Measurements from ENCODE around the gene KDM2A.

Gene KDM2A

GRCh38 chr11:67261946-67262681 is 143.1 kb downstream of the KDM2A start:
- peak overlapping the region; percentile 54 for H3K4me3 ChIP-seq (ENCODE audit: low read depth, low read length)
- no peak overlapping the region for H3K9ac ChIP-seq (ENCODE audit: low read length)
- H3K9me3 ChIP-seq (ENCODE audit: control insufficient read depth, insufficient read depth, low read depth, low read length): no peaks in the 10 kb centered on the region
- no peak overlapping the region for H3K27ac ChIP-seq (ENCODE audit: low read depth, low read length)
- peaks cover 16% of the 10 kb centered on the region for H3K4me1 ChIP-seq (ENCODE audit: control insufficient read depth, insufficient read depth, low read length)
- peaks cover 2% of the 10 kb centered on the region; the same call in 1 of the 2 replicates for H3K36me3 ChIP-seq (ENCODE audit: control insufficient read depth, insufficient read depth, low read length)
- H3K27me3 ChIP-seq (ENCODE audit: control insufficient read depth, insufficient read depth, low read length): peaks cover 26% of the 10 kb centered on the region

GRCh38 chr11:67262731-67263675 is 143.9 kb downstream of the KDM2A start:
- no peaks in the 10 kb centered on the region for H3K9me3 ChIP-seq (ENCODE audit: control insufficient read depth, insufficient read depth, low read depth, low read length)
- no peak overlapping the region for H3K27ac ChIP-seq (ENCODE audit: low read depth, low read length)
- peaks cover 25% of the 10 kb centered on the region for H3K4me1 ChIP-seq (ENCODE audit: control insufficient read depth, insufficient read depth, low read length)
- H3K9ac ChIP-seq (ENCODE audit: low read length): no peak overlapping the region
- H3K36me3 ChIP-seq (ENCODE audit: control insufficient read depth, insufficient read depth, low read length): no peaks in the 10 kb centered on the region
- H3K4me3 ChIP-seq (ENCODE audit: low read depth, low read length): no peak overlapping the region
- peaks cover 26% of the 10 kb centered on the region for H3K27me3 ChIP-seq (ENCODE audit: control insufficient read depth, insufficient read depth, low read length)

DNA sequence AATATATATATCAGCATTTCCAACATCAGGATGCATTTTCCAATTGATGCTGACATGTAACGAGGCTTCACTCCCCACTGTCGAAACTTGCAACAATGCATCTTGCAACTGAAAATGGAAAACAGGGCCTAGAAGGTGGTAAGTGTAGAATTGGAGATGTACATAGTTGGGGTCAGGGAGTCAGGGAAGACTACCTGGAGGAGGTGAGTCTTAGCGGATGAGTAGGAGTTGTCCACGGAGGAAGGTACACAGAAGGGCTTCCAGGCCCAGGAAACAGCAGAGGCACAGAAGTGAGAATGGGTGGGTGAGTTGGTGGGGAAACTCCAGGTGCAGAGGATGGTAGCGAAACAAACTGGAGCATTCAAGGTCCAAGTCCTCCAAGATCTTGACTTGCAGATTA is 145.2 kb downstream of the KDM2A start:
- Histone ChIP-seq H3K4me3 (ENCODE audit: low read depth, low read length) (no peak overlapping the region), H3K9me3 (ENCODE audit: control insufficient read depth, insufficient read depth, low read depth, low read length) (no peaks in the 10 kb centered on the region), H3K36me3 (ENCODE audit: control insufficient read depth, insufficient read depth, low read length) (peaks cover 8% of the 10 kb centered on the region), H3K27ac (ENCODE audit: low read depth, low read length) (no peak overlapping the region), H3K9ac (ENCODE audit: low read length) (no peak overlapping the region), H3K4me1 (ENCODE audit: control insufficient read depth, insufficient read depth, low read length) (peaks cover 30% of the 10 kb centered on the region), H3K27me3 (ENCODE audit: control insufficient read depth, insufficient read depth, low read length) (peaks cover 26% of the 10 kb centered on the region)

GRCh38 chr11:67264877-67265632 is 146.0 kb downstream of the KDM2A start:
- H3K4me3 ChIP-seq (ENCODE audit: low read depth, low read length): no peak overlapping the region
- H3K9ac ChIP-seq (ENCODE audit: low read length): no peak overlapping the region
- H3K27ac ChIP-seq (ENCODE audit: low read depth, low read length): no peak overlapping the region
- peaks cover 26% of the 10 kb centered on the region for H3K27me3 ChIP-seq (ENCODE audit: control insufficient read depth, insufficient read depth, low read length)
- H3K4me1 ChIP-seq (ENCODE audit: control insufficient read depth, insufficient read depth, low read length): peaks cover 38% of the 10 kb centered on the region
- H3K36me3 ChIP-seq (ENCODE audit: control insufficient read depth, insufficient read depth, low read length): peaks cover 10% of the 10 kb centered on the region
- H3K9me3 ChIP-seq (ENCODE audit: control insufficient read depth, insufficient read depth, low read depth, low read length): no peaks in the 10 kb centered on the region

DNA sequence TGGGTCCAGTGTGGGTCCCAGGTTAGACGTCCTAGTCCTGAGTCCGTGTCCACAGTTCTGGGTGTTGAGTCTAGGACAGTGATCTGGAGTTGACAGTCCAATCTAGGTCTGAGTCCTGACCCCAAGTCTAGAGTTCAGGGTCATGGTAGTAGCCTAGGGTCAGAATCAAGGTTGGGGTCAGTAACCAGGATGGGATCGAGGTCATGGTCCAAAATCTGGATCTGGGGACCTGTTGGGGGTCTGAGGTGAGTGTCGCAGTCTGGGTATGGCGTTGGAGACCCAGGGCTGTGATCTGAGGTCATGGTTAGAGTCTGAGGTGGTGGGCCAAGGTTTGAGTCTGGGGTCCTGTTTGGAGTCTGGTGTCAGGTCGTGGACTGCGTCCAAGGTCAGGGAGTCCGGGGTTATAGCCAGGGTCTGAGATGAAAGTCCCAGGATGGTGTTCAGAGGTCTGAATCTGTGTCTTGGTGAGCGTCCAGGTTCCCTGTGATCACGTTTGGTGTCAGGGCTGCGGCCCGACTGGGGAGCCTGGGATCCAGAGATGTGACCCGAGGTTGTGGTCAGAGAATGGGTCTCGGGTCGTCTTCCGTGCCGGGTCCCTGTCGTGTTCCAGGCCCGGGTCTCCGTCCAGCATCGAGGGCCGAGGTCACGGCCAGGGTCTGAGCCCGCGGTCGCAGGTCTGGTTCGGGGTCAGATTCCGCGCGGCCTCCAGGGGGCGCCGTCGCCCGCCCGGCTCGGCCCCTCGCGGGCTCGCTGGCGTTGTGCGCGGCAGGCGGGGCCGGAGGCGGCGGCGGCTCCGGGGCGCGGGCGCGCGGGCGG is 146.8 kb downstream of the KDM2A start:
- no peak overlapping the region for H3K27ac ChIP-seq (ENCODE audit: low read depth, low read length)
- no peaks in the 10 kb centered on the region for H3K9me3 ChIP-seq (ENCODE audit: control insufficient read depth, insufficient read depth, low read depth, low read length)
- peaks cover 26% of the 10 kb centered on the region for H3K27me3 ChIP-seq (ENCODE audit: control insufficient read depth, insufficient read depth, low read length)
- peaks cover 46% of the 10 kb centered on the region for H3K4me1 ChIP-seq (ENCODE audit: control insufficient read depth, insufficient read depth, low read length)
- peaks cover 10% of the 10 kb centered on the region for H3K36me3 ChIP-seq (ENCODE audit: control insufficient read depth, insufficient read depth, low read length)
- peak overlapping the region; percentile 41; the same call in 1 of the 2 replicates for H3K4me3 ChIP-seq (ENCODE audit: low read depth, low read length)
- H3K9ac ChIP-seq (ENCODE audit: low read length): no peak overlapping the region

DNA sequence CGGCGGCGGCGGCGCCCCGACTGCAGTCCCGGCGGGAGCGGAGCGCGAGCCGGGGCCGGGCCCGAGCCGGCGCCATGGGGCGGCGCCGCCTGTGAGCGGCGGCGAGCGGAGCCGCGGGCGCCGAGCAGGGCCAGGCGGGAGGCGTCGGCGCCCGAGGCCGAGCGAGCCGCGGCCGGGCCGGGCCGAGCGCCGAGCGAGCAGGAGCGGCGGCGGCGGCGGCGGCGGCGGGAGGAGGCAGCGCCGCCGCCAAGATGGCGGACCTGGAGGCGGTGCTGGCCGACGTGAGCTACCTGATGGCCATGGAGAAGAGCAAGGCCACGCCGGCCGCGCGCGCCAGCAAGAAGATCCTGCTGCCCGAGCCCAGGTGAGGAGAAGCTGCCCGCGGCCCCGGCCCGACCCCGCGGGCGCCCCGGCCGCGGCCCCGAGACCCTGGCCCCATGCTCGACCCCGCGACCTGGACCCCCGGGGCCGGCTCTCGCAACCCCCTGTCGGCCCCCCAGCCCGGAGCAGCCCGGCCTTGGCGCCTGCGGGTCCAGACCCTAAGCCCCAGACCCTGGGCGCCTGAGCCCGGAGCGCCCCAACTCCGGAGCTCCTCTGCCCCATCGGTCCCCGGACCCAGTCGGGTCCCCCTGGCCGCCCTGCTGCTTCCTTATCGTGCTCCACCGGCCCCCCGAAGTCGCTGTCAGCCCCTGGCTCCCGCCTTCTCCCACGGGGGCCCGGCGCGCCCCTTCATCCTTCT is 147.6 kb downstream of the KDM2A start, which contains the start of gene GRK2:
Gene GRK2 (plus strand): TSS at position 25 of the 739 bp plus-strand sequence. CDS start 227 bp downstream, at position 252.
- H3K27ac ChIP-seq (ENCODE audit: low read depth, low read length): no peak within 1 kb of the TSS; the same call in 1 of the 2 replicates
- peak within 1 kb of the TSS; percentile 83 for H3K4me3 ChIP-seq (ENCODE audit: low read depth, low read length)
- peaks cover 10% of the 10 kb centered on the region for H3K36me3 ChIP-seq (ENCODE audit: control insufficient read depth, insufficient read depth, low read length)
- peaks cover 26% of the 10 kb centered on the region for H3K27me3 ChIP-seq (ENCODE audit: control insufficient read depth, insufficient read depth, low read length)
- peaks cover 51% of the 10 kb centered on the region for H3K4me1 ChIP-seq (ENCODE audit: control insufficient read depth, insufficient read depth, low read length)
- no peaks in the 10 kb centered on the region for H3K9me3 ChIP-seq (ENCODE audit: control insufficient read depth, insufficient read depth, low read depth, low read length)
- H3K9ac ChIP-seq (ENCODE audit: low read length): peak within 1 kb of the TSS; percentile 67

GRCh38 chr11:67267188-67268080 is 148.4 kb downstream of the KDM2A start:
- Histone ChIP-seq H3K27ac (ENCODE audit: low read depth, low read length) (no peak overlapping the region; the same call in 1 of the 2 replicates), H3K9ac (ENCODE audit: low read length) (peak overlapping the region; percentile 67), H3K36me3 (ENCODE audit: control insufficient read depth, insufficient read depth, low read length) (peaks cover 10% of the 10 kb centered on the region), H3K4me1 (ENCODE audit: control insufficient read depth, insufficient read depth, low read length) (peaks cover 48% of the 10 kb centered on the region), H3K9me3 (ENCODE audit: control insufficient read depth, insufficient read depth, low read depth, low read length) (no peaks in the 10 kb centered on the region), H3K4me3 (ENCODE audit: low read depth, low read length) (peak overlapping the region; percentile 83), H3K27me3 (ENCODE audit: control insufficient read depth, insufficient read depth, low read length) (peaks cover 21% of the 10 kb centered on the region)

GRCh38 chr11:67268081-67268961 is 149.3 kb downstream of the KDM2A start:
- peaks cover 10% of the 10 kb centered on the region for H3K36me3 ChIP-seq (ENCODE audit: control insufficient read depth, insufficient read depth, low read length)
- H3K27me3 ChIP-seq (ENCODE audit: control insufficient read depth, insufficient read depth, low read length): peaks cover 20% of the 10 kb centered on the region
- H3K27ac ChIP-seq (ENCODE audit: low read depth, low read length): no peak overlapping the region
- H3K9ac ChIP-seq (ENCODE audit: low read length): no peak overlapping the region
- 0 out of 2 replicates have a peak overlapping the region, but pooled peaks have one; percentile 83 for H3K4me3 ChIP-seq (ENCODE audit: low read depth, low read length)
- peaks cover 44% of the 10 kb centered on the region for H3K4me1 ChIP-seq (ENCODE audit: control insufficient read depth, insufficient read depth, low read length)
- H3K9me3 ChIP-seq (ENCODE audit: control insufficient read depth, insufficient read depth, low read depth, low read length): no peaks in the 10 kb centered on the region
